DMS79 (cell line): ENCODE measurements around the gene CAMLG.
A peak's percentile ranks its signal among the peaks of the same experiment; 100 is the strongest.
"Not testable (repeated sequence)": the region's sequence is repeated elsewhere in the genome, so short reads cannot be mapped to it uniquely, and the experiment has no call there.

Source experiments
- DNase-seq: peaks from one replicate; lab custom pipeline; 2025; lab: John Stamatoyannopoulos, UW

Gene CAMLG

GRCh38 chr5:134738133-134738962 is at the start of gene CAMLG:
TSS of gene CAMLG (plus strand) at chr5:134738548. CDS start at chr5:134738621, 73 bp downstream.
- DNase-seq: peak; percentile 84

- DNase-seq: not testable (repeated sequence)
These were observed 48.2 kb upstream of the CAMLG start for GRCh38 chr5:134690144-134690543.

GRCh38 chr5:134692722-134693121 is 45.6 kb upstream of the CAMLG start:
- DNase-seq: no peak

GRCh38 chr5:134708301-134708700 is 30.0 kb upstream of the CAMLG start:
- DNase-seq: no peak

GRCh38 chr5:134714120-134714519 is 24.2 kb upstream of the CAMLG start:
- DNase-seq: no peak

- DNase-seq: no peak
These were observed 23.8 kb upstream of the CAMLG start for GRCh38 chr5:134714541-134714940.

- DNase-seq: not testable (repeated sequence)
These were observed 22.9 kb upstream of the CAMLG start for GRCh38 chr5:134715466-134715865.

- DNase-seq: no peak
These were observed 13.5 kb upstream of the CAMLG start for GRCh38 chr5:134724872-134725271.

GRCh38 chr5:134732819-134733218 is 5.5 kb upstream of the CAMLG start:
- DNase-seq: no peak

GRCh38 chr5:134735243-134735642 is 3.1 kb upstream of the CAMLG start:
- DNase-seq: no peak

GRCh38 chr5:134736173-134736812 is 2.1 kb upstream of the CAMLG start:
- DNase-seq: no peak

- DNase-seq: no peak
These were observed 764 bp downstream of the CAMLG start for GRCh38 chr5:134738963-134739661.

- no peak for DNase-seq
These were observed 2.7 kb downstream of the CAMLG start for GRCh38 chr5:134741052-134741451.

GRCh38 chr5:134742134-134742533 is 3.8 kb downstream of the CAMLG start:
- no peak for DNase-seq

GRCh38 chr5:134749415-134749814 is 11.1 kb downstream of the CAMLG start:
- DNase-seq: no peak

- DNase-seq: no peak
These were observed 19.8 kb downstream of the CAMLG start for GRCh38 chr5:134758176-134758503.

GRCh38 chr5:134758504-134759341 is 20.4 kb downstream of the CAMLG start, which contains the start of gene DDX46:
TSS of gene DDX46 (plus strand) at chr5:134758779. CDS start at chr5:134758939, 160 bp downstream.
- DNase-seq: peak; percentile 65

GRCh38 chr5:134767528-134768291 is 29.4 kb downstream of the CAMLG start:
- not testable (repeated sequence) for DNase-seq

- no peak for DNase-seq
These were observed 30.9 kb downstream of the CAMLG start for GRCh38 chr5:134769206-134769605.

GRCh38 chr5:134772461-134773125 is 34.2 kb downstream of the CAMLG start:
- DNase-seq: no peak

GRCh38 chr5:134777366-134777765 is 39.0 kb downstream of the CAMLG start:
- no peak for DNase-seq
